ENCODE measurements around the gene FLNA. TPM values are rescaled to one million over a fixed set of nuclear protein-coding genes. Genes with fewer than 3 reads are reported as not detected.
A peak's percentile ranks its signal among the peaks of the same experiment; 100 is the strongest.

Gene FLNA
- total and polyA plus RNA-seq, 2 donors (not counting 3 experiments of a cell fraction or from before 2014, with no cell fraction given) = 658 to 1,474 TPM

- peak; percentile 23 for TF ChIP-seq POLR2AphosphoS5 (IDR thresholded peaks at IDR 0.05; ENCODE audit: insufficient read depth, low read depth, low read length)
- no peak for TF ChIP-seq POLR2A (IDR thresholded peaks at IDR 0.05; ENCODE audit: low read depth, low read length)
- Histone ChIP-seq H3K27me3 (ENCODE audit: control insufficient read depth in 2 of 2, insufficient read depth in 2 of 2, low read length in 2 of 2) (no peaks in the 10 kb centered on the region), H2AFZ (ENCODE audit: low read depth, low read length) (no peak overlapping the region), H3K4me2 (ENCODE audit: insufficient read depth, low read length) (no peak overlapping the region), H3K9me1 (replicated peaks; ENCODE audit: control insufficient read depth, extremely low read depth, insufficient read depth, low read length) (no peaks in the 10 kb centered on the region), H3K36me3 (ENCODE audit: control insufficient read depth in 2 of 2, extremely low read depth in 1 of 2, insufficient read depth in 2 of 2, low read length in 2 of 2) (peaks cover 5 to 77% of the 10 kb centered on the region in 2 experiments), H3K9me3 (replicated peaks; ENCODE audit: control insufficient read depth, insufficient read depth, low read length) (no peaks in the 10 kb centered on the region), H4K20me1 (replicated peaks; ENCODE audit: control insufficient read depth, extremely low read depth, insufficient read depth, low read length) (no peaks in the 10 kb centered on the region), H3K79me2 (ENCODE audit: control insufficient read depth, insufficient read depth, low read length) (peaks cover 3% of the 10 kb centered on the region), H3K4me1 (ENCODE audit: control insufficient read depth, extremely low read depth, insufficient read depth, low read length) (no peaks in the 10 kb centered on the region), H3K27ac (ENCODE audit: insufficient read depth, low read depth, low read length) (no peak overlapping the region), H3K9ac (replicated peaks; ENCODE audit: extremely low read depth, insufficient read depth, low read length) (no peak overlapping the region), H3K4me3 (replicated peaks in 1 of 3; ENCODE audit: insufficient read depth in 1 of 3, low read depth in 1 of 3, low read length in 3 of 3) (no peak overlapping the region)
- ChIA-PET POLR2A (no interaction called here), CTCF (no interaction called here)
- dilution Hi-C loops (cut with MboI; ENCODE audit: extremely low pct_ligation_motif_present, low sequenced_read_pairs) (no loop called here), intact Hi-C loops (cut with micrococcal nuclease) (no loop called here)
- FAIRE-seq (no peak), DNase-seq (ENCODE audit: low read depth, low spot score) (no peak)
- no TSS peak for BruUV-seq (replicated peaks)
Observed at GRCh38 chrX:154351183-154352011, 23.0 kb downstream of the FLNA start.

GRCh38 chrX:154350429-154351182, 23.8 kb downstream of the FLNA start:
- ChIA-PET POLR2A (no interaction called here), CTCF (no interaction called here)
- FAIRE-seq = peak; percentile 55
- BruUV-seq (replicated peaks) = no TSS peak
- no peak overlapping the region for H2AFZ ChIP-seq (ENCODE audit: low read depth, low read length)
- peaks cover 3% of the 10 kb centered on the region for H3K79me2 ChIP-seq (ENCODE audit: control insufficient read depth, insufficient read depth, low read length)
- H3K9ac ChIP-seq (replicated peaks; ENCODE audit: extremely low read depth, insufficient read depth, low read length) = no peak overlapping the region
- no peaks in the 10 kb centered on the region for H3K9me1 ChIP-seq (replicated peaks; ENCODE audit: control insufficient read depth, extremely low read depth, insufficient read depth, low read length)
- no peaks in the 10 kb centered on the region for H3K27me3 ChIP-seq (ENCODE audit: control insufficient read depth in 2 of 2, insufficient read depth in 2 of 2, low read length in 2 of 2)
- H4K20me1 ChIP-seq (replicated peaks; ENCODE audit: control insufficient read depth, extremely low read depth, insufficient read depth, low read length) = no peaks in the 10 kb centered on the region
- H3K27ac ChIP-seq (ENCODE audit: insufficient read depth, low read depth, low read length) = no peak overlapping the region
- dilution Hi-C loops (cut with MboI; ENCODE audit: extremely low pct_ligation_motif_present, low sequenced_read_pairs) (no loop called here), intact Hi-C loops (cut with micrococcal nuclease) (no loop called here)
- peaks cover 5 to 69% of the 10 kb centered on the region in 2 experiments for H3K36me3 ChIP-seq (ENCODE audit: control insufficient read depth in 2 of 2, extremely low read depth in 1 of 2, insufficient read depth in 2 of 2, low read length in 2 of 2)
- no peak for TF ChIP-seq EZH2 (IDR thresholded peaks at IDR 0.05; ENCODE audit: borderline replicate concordance, low read depth, low read length, severe bottlenecking)
- H3K4me2 ChIP-seq (ENCODE audit: insufficient read depth, low read length) = no peak overlapping the region
- no peak overlapping the region for H3K4me3 ChIP-seq (replicated peaks in 1 of 3; ENCODE audit: insufficient read depth in 1 of 3, low read depth in 1 of 3, low read length in 3 of 3)
- no peaks in the 10 kb centered on the region for H3K9me3 ChIP-seq (replicated peaks; ENCODE audit: control insufficient read depth, insufficient read depth, low read length)
- no peaks in the 10 kb centered on the region for H3K4me1 ChIP-seq (ENCODE audit: control insufficient read depth, extremely low read depth, insufficient read depth, low read length)
- DNase-seq (ENCODE audit: low read depth, low spot score) = no peak
